Activated naive CD4-positive, alpha-beta T cell treated with anti-CD3 and anti-CD28 coated beads, Interleukin-2, amount 50 U/mL, for 16 hours (primary cell): ENCODE results near the gene MYO5A.
"Not testable (repeated sequence)": the region's sequence is repeated elsewhere in the genome, so short reads cannot be mapped to it uniquely, and the experiment has no call there.

Experiments used
- DNase-seq: peaks from one replicate; pipeline ENCODE4 v3.0.0-alpha.2; 2020

The MYO5A gene

GRCh38 chr15:52540374-52541012 is 11.8 kb upstream of the MYO5A start:
- no peak for DNase-seq

DNA sequence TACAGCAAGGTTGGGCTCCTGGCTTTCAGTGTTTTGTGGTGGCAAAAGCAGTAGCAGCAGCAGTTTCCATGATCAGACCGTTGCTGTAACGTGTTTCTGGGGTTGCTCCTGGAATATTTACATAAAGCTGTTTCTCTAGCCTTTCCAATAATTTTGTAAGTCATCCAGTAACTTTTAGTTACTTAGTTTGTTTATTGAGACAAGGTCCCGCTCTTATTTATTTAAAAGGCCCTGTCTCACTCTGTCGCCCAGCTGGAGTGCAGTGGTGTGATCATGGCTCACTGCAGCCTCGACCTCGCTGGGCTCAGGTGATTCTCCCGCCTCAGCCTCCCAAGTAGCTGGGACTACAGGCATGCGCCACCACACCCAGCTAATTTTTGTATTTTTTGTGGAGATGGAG is 8.8 kb upstream of the MYO5A start:
- no peak for DNase-seq

- no peak for DNase-seq
Measured at GRCh38 chr15:52532427-52532826, 3.7 kb upstream of the MYO5A start.

DNA sequence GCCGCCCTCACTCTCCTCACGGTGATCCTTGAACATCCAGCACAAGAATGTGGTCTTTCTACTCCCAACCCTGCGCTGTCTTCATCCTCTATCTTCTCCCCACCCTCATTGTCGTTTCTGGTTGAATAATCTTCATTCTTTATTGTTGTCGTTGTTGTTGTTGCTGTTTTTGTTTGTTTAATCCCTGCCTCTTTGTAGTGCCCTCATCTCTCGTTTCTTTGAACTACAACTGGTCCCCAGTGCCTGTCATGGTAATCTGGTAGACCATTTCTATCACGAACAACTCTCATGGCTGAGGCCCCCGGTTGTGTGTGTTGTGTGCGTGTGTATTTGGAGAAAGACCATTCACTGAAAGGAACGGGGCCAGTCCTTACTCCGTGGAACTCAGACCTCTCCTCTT is 1.3 kb upstream of the MYO5A start:
- no peak for DNase-seq

DNA sequence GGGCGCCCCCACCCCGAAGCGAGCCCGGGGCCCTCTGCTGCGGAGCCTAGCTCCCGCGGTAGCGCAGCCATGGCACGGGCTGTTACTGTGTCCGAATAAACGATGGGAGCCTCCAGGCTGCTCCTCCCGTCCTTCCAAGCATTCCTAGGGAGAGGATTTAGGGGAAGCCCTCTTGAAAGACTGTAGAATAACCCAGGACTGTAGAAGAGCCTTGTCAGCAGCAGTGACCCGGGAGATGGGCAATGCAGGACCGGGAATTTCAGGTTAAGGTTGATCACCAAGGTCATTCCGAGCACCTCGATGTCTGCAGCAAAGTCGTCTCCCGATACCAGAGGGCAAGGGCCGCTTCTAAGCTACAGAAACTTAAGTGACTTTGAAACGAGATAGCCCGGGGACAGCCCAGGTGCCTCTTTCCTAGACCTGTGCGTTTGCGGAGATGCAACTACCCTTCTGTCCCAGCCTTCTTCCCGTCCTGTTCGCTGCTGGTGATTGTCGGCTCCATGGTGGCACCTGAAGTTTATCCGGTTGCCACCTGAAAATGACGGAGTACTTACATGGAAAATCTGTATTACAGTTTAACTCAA is 753 bp upstream of the MYO5A start:
- peak; percentile 16 for DNase-seq

DNA sequence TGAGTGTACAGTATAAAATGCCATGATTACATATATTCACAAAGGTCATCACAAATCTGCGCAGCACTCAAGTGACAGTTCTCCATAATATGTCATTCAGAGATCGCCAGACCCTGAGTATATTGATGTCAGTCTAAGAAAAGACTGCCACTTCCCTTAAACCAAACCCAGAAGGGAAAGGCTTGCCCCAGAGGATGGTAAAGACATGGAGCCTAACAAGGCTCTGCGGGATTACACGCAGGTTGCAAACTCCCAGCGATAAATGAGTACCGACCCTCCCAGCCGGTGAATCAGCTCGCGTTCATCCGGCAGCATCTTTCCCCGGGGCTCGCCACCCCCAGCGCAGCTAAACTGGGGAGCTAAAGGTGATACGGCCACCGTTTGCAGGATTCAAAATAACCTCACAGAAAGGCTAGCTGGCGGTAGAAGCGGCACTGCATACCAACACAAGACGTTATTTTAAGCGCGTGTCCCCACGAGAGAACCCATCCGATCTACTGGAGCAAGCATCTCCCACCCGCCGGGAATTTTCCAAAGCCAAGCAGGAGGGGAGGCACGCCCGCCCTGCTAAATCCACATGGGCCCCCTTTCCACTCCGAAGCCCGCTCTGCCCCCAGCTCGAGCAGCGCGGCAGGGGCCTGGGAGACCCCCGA is 643 bp downstream of the MYO5A start:
- DNase-seq: peak; percentile 52

- no peak for DNase-seq
Measured at GRCh38 chr15:52527196-52527910, 1.3 kb downstream of the MYO5A start.

- DNase-seq: no peak
Measured at GRCh38 chr15:52524223-52525136, 4.2 kb downstream of the MYO5A start.

GRCh38 chr15:52523647-52524046 is 5.0 kb downstream of the MYO5A start:
- no peak for DNase-seq

DNA sequence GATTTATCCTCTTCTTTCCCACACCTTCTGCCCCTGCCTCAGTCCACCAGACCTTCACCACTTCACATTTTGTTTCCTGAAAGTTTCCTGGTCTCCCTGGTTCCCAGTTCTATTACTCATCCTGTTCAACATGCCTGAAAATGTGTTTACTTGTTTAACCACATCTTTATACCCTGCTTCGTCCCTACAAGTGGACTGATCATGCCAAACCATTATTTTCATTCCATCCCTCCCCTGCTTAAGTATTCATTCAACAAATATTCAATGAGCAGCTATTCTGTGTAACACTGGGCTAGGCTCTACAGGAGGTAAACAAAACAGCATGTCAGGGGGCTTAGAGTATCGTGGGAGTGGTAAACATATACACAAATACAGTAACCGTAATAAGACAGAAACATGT is 5.5 kb downstream of the MYO5A start:
- no peak for DNase-seq

DNA sequence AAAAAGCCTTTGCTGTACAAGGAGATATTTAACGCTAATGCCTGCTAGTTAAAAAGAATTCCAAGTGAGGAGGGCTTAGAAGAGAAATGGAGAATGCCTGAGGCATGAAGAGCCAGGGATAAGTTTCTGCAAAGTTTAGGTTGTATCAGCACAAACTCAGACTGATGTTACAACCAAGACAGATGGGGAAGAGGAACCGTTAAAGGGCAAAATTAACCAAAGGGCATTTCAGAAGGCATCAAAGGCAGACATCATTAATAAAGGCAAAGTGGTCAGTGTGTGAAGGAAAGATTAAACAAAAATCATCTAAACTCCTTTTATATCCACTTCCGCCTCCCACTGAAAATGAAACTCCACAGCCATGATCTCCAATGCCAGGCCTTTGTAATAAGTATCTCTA is 7.0 kb downstream of the MYO5A start:
- no peak for DNase-seq

DNA sequence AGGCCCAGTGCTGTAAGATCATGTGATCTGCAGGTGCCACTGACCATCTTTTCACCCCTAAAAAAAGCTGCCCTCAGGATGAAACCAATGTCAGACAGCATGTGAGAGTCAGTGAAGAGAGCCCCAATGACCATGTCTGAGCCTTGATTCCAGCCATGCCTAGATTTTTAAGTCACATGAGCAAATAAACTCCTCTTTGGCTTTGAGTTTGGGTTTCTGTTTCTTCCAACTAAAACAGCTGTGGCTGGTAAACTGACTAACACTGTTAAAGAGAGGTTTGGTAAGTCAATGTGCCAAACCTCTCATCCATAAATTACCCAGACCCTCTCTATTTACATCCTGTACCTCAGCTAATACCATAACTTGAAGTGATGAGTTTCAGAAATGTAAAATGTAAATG is 8.3 kb downstream of the MYO5A start:
- no peak for DNase-seq

DNA sequence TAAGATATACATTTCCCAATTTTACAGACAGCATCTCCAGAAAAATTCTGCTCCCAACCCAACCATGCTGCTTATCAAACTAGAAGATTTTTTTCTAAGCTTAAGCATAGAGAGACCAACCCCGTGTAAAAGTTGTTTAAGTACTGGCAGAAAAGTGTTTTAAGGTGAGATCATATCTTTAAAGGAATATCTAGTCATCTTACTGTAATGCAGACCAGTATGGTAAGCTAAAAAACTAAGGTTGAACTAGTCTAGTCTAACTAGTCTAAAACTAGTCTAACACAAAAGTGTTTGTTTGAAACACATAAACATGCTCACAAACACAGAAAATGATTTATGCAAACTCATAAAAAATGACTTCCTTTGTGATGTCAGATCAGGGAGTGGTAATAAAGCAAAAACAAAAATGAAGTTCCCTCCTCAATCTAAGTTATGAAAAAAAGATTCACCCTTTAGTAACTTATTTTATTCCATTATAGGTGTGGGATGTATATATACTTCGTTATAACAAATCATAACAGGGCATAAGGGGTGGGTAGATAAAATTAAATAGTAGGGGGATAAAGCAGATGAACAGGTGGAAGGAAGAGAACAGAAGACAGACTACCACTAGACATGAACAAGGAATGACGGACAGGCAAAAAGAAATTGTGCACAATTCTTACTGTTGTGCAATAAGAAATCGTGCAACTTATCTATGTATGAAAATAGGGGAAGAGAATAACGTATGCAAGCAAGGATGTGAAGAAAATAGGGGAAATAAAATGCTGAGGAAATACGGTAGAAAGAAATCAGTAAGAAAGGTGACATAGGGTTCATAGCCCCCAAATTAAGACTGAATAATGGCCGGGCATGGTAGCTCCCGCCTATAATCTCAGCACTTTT is 10.0 kb downstream of the MYO5A start:
- DNase-seq: no peak

DNA sequence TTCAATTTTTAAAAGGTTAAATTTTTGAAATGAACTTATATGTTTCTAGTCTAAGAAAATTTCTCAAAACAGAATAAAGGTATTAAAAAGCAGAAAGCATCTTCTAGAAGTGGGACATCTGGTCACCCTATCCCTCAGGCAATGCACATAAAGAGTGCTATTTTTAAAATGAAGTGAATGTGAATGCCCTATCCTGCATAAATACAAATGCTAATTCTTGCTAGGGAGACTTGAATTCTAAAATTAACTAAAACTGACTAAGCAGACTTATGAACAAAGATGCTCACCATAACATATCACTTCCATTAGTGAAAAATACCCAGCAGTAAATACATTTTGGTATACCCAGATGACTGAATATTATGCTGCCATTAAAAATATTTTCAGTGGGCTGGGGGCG is 11.7 kb downstream of the MYO5A start:
- DNase-seq: no peak

DNA sequence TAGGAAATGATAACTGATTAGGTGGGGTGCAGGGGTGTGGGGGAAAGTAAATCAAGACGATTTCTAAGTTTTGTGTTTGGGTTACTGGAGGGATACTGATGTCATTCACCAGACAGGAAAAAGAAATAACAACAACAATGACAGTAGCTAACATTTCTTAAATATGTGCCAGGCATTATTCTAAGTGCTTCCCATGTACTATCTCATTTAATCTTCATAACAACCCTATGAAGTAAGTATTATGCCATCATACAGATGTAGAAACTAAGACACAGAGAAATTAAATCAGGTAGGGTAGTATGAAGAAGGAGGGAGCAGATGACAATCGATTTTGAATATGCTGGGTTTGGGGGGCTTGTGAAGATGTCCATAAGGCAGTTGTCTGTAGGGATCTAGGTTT is 13.3 kb downstream of the MYO5A start:
- DNase-seq: no peak

DNA sequence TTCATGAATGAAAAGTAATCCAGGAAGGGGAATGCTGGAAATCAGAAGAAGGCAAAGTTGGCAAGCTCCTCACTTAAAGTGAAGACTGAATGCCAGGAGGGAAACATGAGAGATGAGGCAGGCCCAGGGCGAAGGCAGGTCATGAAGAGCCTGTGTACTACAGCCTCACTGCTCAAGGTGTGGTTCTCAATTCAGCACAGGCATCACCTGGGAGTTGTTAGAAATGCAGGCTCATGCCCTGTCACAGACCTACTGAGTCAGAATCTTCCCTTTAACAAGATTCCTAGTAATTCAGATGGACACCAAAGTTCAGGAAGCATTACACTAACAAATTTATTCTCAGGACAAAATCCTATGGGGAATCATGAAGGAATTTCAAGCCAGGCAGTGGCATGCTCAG is 14.2 kb downstream of the MYO5A start:
- no peak for DNase-seq

DNA sequence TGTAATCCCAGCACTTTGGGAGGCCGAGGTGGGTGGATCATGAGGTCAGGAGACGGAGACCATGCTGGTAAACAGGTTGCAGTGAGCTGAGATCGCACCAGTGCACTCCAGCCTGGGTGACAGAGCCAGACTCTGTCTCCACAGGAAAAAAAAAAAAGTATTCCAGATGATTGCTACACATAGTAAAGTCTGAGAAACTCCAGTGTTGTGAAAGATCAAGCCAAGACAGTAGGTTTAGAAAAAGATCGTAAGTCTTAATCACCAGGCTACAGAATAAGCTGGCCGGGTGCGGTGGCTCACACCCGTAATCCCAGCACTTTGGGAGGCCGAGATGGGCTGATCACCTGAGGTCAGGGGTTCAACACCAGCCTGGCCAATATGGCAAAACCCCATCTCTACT is 15.8 kb downstream of the MYO5A start:
- DNase-seq: not testable (repeated sequence)

DNA sequence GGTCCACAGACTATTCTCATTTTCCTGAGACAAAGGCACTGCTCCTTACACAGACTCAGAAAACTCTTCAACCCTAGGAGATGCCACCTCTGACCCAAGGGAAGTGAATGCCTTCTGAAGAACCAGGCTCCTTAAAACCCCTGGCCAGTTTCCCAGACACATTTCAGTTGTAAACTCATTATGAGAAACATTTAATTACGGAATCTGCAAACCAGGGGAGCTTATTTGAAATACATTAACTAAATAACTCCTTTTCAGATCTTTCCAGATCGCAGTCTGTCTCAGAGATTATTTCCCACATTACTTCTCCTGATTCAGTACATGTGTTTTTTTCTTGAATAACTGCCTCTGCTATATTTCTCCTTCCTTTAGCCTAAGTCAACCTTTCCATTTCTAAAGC is 17.6 kb downstream of the MYO5A start:
- no peak for DNase-seq

DNA sequence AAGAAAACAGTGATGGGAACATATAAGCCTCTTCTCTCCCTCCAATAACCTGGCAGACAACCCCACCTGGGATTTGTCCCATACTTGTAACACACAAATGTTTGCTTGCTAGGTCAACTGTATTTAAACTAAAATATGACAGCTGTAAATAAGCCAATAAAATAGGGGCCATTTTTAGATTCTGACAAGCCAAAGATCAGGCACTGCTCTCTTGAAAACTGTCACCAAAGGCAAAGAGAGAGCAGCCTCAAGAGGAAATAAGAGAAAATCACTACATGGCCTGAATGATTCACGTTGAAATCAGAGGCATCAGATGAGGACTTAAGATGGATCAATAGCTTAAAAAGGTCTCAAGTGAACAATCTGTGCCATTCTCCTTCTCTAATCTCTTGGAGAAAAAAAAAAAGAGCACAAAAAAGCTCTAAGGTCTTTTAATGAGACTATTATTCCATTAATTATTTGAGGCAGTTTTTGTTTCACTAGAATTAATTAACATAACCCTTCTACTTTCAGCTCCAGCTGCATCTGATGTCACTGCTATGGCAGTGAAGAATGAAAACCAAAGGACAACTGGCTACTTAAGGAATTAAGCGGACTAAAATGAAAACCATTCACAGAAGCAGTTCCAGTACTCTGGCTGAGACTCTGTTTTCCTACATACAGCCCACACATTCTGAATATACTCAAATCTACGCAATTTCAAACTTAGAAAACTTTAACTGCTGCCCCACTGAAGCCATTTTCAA is 19.0 kb downstream of the MYO5A start:
- no peak for DNase-seq

GRCh38 chr15:52506549-52506948 is 22.1 kb downstream of the MYO5A start:
- no peak for DNase-seq

- DNase-seq: no peak
Measured at GRCh38 chr15:52505151-52505550, 23.5 kb downstream of the MYO5A start.
